LNCaP clone FGC (cell line): ENCODE measurements around the gene SLC25A38.
"Not testable (repeated sequence)": the region's sequence is repeated elsewhere in the genome, so short reads cannot be mapped to it uniquely, and the experiment has no call there.

Source experiments
- DNase-seq: peaks from one replicate; pipeline ENCODE4 v3.0.0-alpha.2; 2011; ENCODE audit warnings: low read depth
- H3K4me3 ChIP-seq: 2 replicates; pipeline ENCODE4 v1.5.1; 2011; ENCODE audit warnings: mild to moderate bottlenecking, low read depth, low read length, control low read depth
- CTCF ChIP-seq: IDR thresholded peaks from 2 replicates; pipeline ENCODE4 v1.5.1; 2012; ENCODE audit warnings: mild to moderate bottlenecking; ENCODE audit not compliant: control insufficient read depth, insufficient read depth; ENCODE audit errors: extremely low read depth

The SLC25A38 gene

GRCh38 chr3:39343760-39344159 lies 39.4 kb upstream of the SLC25A38 start:
- H3K4me3 ChIP-seq, result no peak overlapping the region
- no peak for TF ChIP-seq CTCF
- DNase-seq, result no peak

GRCh38 chr3:39344746-39345344 lies 38.3 kb upstream of the SLC25A38 start:
- no peak for DNase-seq
- H3K4me3 ChIP-seq, result no peak overlapping the region
- no peak for TF ChIP-seq CTCF

GRCh38 chr3:39346785-39347585 lies 36.2 kb upstream of the SLC25A38 start:
- H3K4me3 ChIP-seq, result no peak overlapping the region
- no peak for DNase-seq
- no peak for TF ChIP-seq CTCF

GRCh38 chr3:39347586-39347876 lies 35.6 kb upstream of the SLC25A38 start:
- no peak for DNase-seq
- no peak overlapping the region for H3K4me3 ChIP-seq
- no peak for TF ChIP-seq CTCF

- H3K4me3 ChIP-seq, result no peak overlapping the region
- no peak for TF ChIP-seq CTCF
- DNase-seq, result peak; percentile 59
Measured at GRCh38 chr3:39349080-39349479, 34.1 kb upstream of the SLC25A38 start.

GRCh38 chr3:39350714-39351113 lies 32.5 kb upstream of the SLC25A38 start:
- no peak overlapping the region for H3K4me3 ChIP-seq
- no peak for TF ChIP-seq CTCF
- DNase-seq, result no peak

GRCh38 chr3:39351134-39351533 lies 32.0 kb upstream of the SLC25A38 start:
- H3K4me3 ChIP-seq, DNase-seq: not testable (repeated sequence)

- not testable (repeated sequence) for DNase-seq, H3K4me3 ChIP-seq
Measured at GRCh38 chr3:39353168-39353927, 29.8 kb upstream of the SLC25A38 start.
